IMR-90 (cell line): ENCODE data around the gene LRFN4. TPM values are rescaled to one million over a fixed set of nuclear protein-coding genes. Genes with fewer than 3 reads are reported as not detected.

Experiments used
- ATAC-seq: fragments of 200-7000 bp; cut with Tn5 transposase; 2 replicates; pipeline ENCODE4 v1.9.1; 2020; ENCODE audit warnings: low read depth, mild to moderate bottlenecking, moderate library complexity
- BruUV-seq: library from RNA; stranded (reverse); fragments of 400-500 nt; replicated peaks from 2 replicates; lab custom pipeline; 2021; lab: Mats Ljungman, UMichigan
- CTCF ChIA-PET: fragments of 300-600 bp; formaldehyde crosslinking; extraction: SDS; loops from one replicate; lab custom pipeline; 2021; ENCODE audit warnings: antibody characterized with exemption; lab: Yijun Ruan, JAX
- POLR2A ChIA-PET: fragments of 300-600 bp; sonication (Branson Sonifier 250); formaldehyde crosslinking; loops from one replicate; lab custom pipeline; 2022; ENCODE audit warnings: antibody characterized with exemption; ENCODE audit not compliant: unreplicated experiment; lab: Charles Lee
- DNase-seq: peaks from one replicate; pipeline ENCODE4 v3.0.0; 2013
- H2AFZ ChIP-seq: replicated peaks from 2 replicates; pipeline ENCODE3; 2013; ENCODE audit warnings: low read length, mild to moderate bottlenecking; ENCODE audit not compliant: poor library complexity
- H2AK5ac ChIP-seq: 2 replicates; pipeline ENCODE4 v1.6.1; 2013; ENCODE audit warnings: low read depth, low read length, inconsistent platforms
- H2AK9ac ChIP-seq: replicated peaks from 2 replicates; pipeline ENCODE3; 2013; ENCODE audit warnings: mild to moderate bottlenecking, low read depth, low read length, moderate library complexity; ENCODE audit not compliant: poor library complexity
- H2BK120ac ChIP-seq: 2 replicates; pipeline ENCODE4 v1.6.1; 2013; ENCODE audit warnings: low read depth, low read length, inconsistent platforms
- H2BK15ac ChIP-seq: 3 replicates; pipeline ENCODE4 v1.6.1; 2013; ENCODE audit warnings: low read depth, low read length, inconsistent platforms
- H2BK20ac ChIP-seq: 2 replicates; pipeline ENCODE4 v1.6.1; 2013; ENCODE audit warnings: low read depth, mild to moderate bottlenecking, inconsistent platforms, low read length, moderate library complexity
- H2BK5ac ChIP-seq: 2 replicates; pipeline ENCODE4 v1.6.1; 2013; ENCODE audit warnings: mild to moderate bottlenecking, low read depth, low read length, inconsistent platforms; ENCODE audit not compliant: poor library complexity, severe bottlenecking
- H3K14ac ChIP-seq: replicated peaks from 2 replicates; pipeline ENCODE4 v1.6.1; 2013; ENCODE audit warnings: low read depth, low read length, inconsistent platforms
- H3K18ac ChIP-seq: 2 replicates; pipeline ENCODE4 v1.6.1; 2013; ENCODE audit warnings: low read depth, low read length, control low read depth
- H3K23ac ChIP-seq: 2 replicates; pipeline ENCODE4 v1.6.1; 2013; ENCODE audit warnings: low read depth, low read length, inconsistent platforms
- H3K27ac ChIP-seq: 2 replicates; pipeline ENCODE4 v1.5.1; 2013; ENCODE audit warnings: mild to moderate bottlenecking, control low read depth, low read length; ENCODE audit not compliant: insufficient read depth
- H3K27me3 ChIP-seq: 2 replicates; pipeline ENCODE4 v1.6.1; 2013; ENCODE audit warnings: low read length; ENCODE audit not compliant: control insufficient read depth, insufficient read depth
- H3K36me3 ChIP-seq: 2 replicates; pipeline ENCODE4 v1.6.1; 2013; ENCODE audit warnings: low read length, mixed read lengths; ENCODE audit not compliant: control insufficient read depth, insufficient read depth
- H3K4ac ChIP-seq: 2 replicates; pipeline ENCODE4 v1.6.1; 2013; ENCODE audit warnings: low read depth, low read length, inconsistent platforms
- H3K4me1 ChIP-seq: 2 replicates; pipeline ENCODE4 v1.6.1; 2013; ENCODE audit warnings: low read length, mixed read lengths; ENCODE audit not compliant: control insufficient read depth, insufficient read depth
- H3K4me2 ChIP-seq: 2 replicates; pipeline ENCODE4 v1.6.1; 2013; ENCODE audit warnings: low read depth, mild to moderate bottlenecking, control low read depth, low read length, moderate library complexity
- H3K4me3 ChIP-seq: 2 replicates; pipeline ENCODE4 v1.5.1; 2013; ENCODE audit warnings: low read depth, mild to moderate bottlenecking, control low read depth, low read length, moderate library complexity; ENCODE audit not compliant: insufficient read depth
- H3K56ac ChIP-seq: 2 replicates; pipeline ENCODE4 v1.6.1; 2013; ENCODE audit warnings: low read length, inconsistent platforms; ENCODE audit not compliant: insufficient read depth; ENCODE audit errors: extremely low read depth
- H3K79me1 ChIP-seq, 2 experiments: 2 replicates each; pipeline ENCODE4 v1.6.1; 2013; ENCODE audit warnings: low read length in 2 of 2, inconsistent platforms in 1 of 2, low read depth in 1 of 2
- H3K9ac ChIP-seq: 2 replicates; pipeline ENCODE4 v1.6.1; 2013; ENCODE audit warnings: low read depth, low read length, control low read depth
- H3K9me1 ChIP-seq: 2 replicates; pipeline ENCODE4 v1.6.1; 2013; ENCODE audit warnings: low read length, inconsistent platforms; ENCODE audit not compliant: insufficient read depth
- H3K9me3 ChIP-seq: 2 replicates; pipeline ENCODE4 v1.6.1; 2013; ENCODE audit warnings: low read length; ENCODE audit not compliant: control insufficient read depth, insufficient read depth
- H4K20me1 ChIP-seq: 2 replicates; pipeline ENCODE4 v1.6.1; 2013; ENCODE audit warnings: low read length, inconsistent platforms; ENCODE audit not compliant: insufficient read depth
- H4K5ac ChIP-seq: 2 replicates; pipeline ENCODE4 v1.6.1; 2013; ENCODE audit warnings: mild to moderate bottlenecking, low read depth, low read length, control low read depth
- H4K8ac ChIP-seq, 2 experiments: 2 replicates each; pipeline ENCODE4 v1.6.1; 2013; ENCODE audit warnings: low read depth in 2 of 2, low read length in 2 of 2, control low read depth in 1 of 2, inconsistent platforms in 1 of 2
- H4K91ac ChIP-seq: 2 replicates; pipeline ENCODE4 v1.6.1; 2013; ENCODE audit warnings: low read depth, low read length, inconsistent platforms; ENCODE audit not compliant: insufficient read depth
- BHLHE40 ChIP-seq: fragments of 150-350 bp; IDR thresholded peaks from 2 replicates; pipeline ENCODE4 v1.6.1; 2016; ENCODE audit warnings: mild to moderate bottlenecking, low read depth, low read length
- CEBPB ChIP-seq: IDR thresholded peaks from 2 replicates; pipeline ENCODE4 v1.6.1; 2012; ENCODE audit warnings: low read depth, low read length, improper control_type of control experiment
- CHD1 ChIP-seq: IDR thresholded peaks from 2 replicates; pipeline ENCODE4 v1.6.1; 2012; ENCODE audit warnings: low read depth, low read length, improper control_type of control experiment
- FOS ChIP-seq: fragments of 150-350 bp; IDR thresholded peaks from 2 replicates; pipeline ENCODE4 v1.6.1; 2016; ENCODE audit warnings: low read depth, low read length
- MAFK ChIP-seq: IDR thresholded peaks from 2 replicates; pipeline ENCODE4 v1.6.1; 2012; ENCODE audit warnings: low read depth, low read length, improper control_type of control experiment
- MAZ ChIP-seq: IDR thresholded peaks from 2 replicates; pipeline ENCODE4 v1.6.1; 2012; ENCODE audit warnings: low read depth, mild to moderate bottlenecking, low read length, improper control_type of control experiment, moderate library complexity, borderline replicate concordance
- NFE2L2 ChIP-seq: fragments of 150-350 bp; IDR thresholded peaks from 2 replicates; pipeline ENCODE4 v1.6.1; 2016; ENCODE audit warnings: low read depth, mild to moderate bottlenecking, low read length
- POLR2A ChIP-seq: IDR thresholded peaks from 2 replicates; pipeline ENCODE4 v1.6.1; 2012; ENCODE audit warnings: mild to moderate bottlenecking, low read depth, low read length
- RAD21 ChIP-seq: IDR thresholded peaks from 2 replicates; pipeline ENCODE4 v1.6.1; 2012; ENCODE audit warnings: low read length, improper control_type of control experiment
- RCOR1 ChIP-seq: IDR thresholded peaks from 2 replicates; pipeline ENCODE4 v1.6.1; 2012; ENCODE audit warnings: mild to moderate bottlenecking, low read length, improper control_type of control experiment; ENCODE audit not compliant: insufficient replicate concordance
- RFX5 ChIP-seq: IDR thresholded peaks from 2 replicates; pipeline ENCODE4 v1.8.0; 2012; ENCODE audit warnings: low read depth, mild to moderate bottlenecking, low read length, moderate library complexity
- WGBS, 2 experiments: methylation state at CpG; one replicate each; pipeline versions ENCODE4 v1.1.5 to v1.1.7; 2013; ENCODE audit warnings: missing lambda C conversion rate in 2 of 2; ENCODE audit not compliant: insufficient read length in 1 of 2; ENCODE audit errors: extremely low coverage in 2 of 2; 5-methylcytosine and 5-hydroxymethylcytosine counted together
- dilution Hi-C: fragments of 300-500 bp; cut with HindIII; formaldehyde crosslinking; loops from one replicate; pipeline ENCODE4 v1.14.3; 2018; ENCODE audit warnings: low sequenced_read_pairs; ENCODE audit not compliant: unreplicated experiment
- in situ Hi-C: fragments of 300-500 bp; cut with MboI; formaldehyde crosslinking; loops from 3 replicates; pipeline ENCODE4 v1.14.3; 2019; ENCODE audit warnings: low sequenced_read_pairs, inconsistent platforms, mixed read lengths
- intact Hi-C: fragments of 100-400 bp; cut with micrococcal nuclease; formaldehyde crosslinking; loops from 2 replicates; pipeline ENCODE4 v1.10.0; 2022
- polyA plus RNA-seq, 3 experiments: library from polyadenylated mRNA; depleted of rRNA; stranded (reverse); fragments of >200 nt; gene quantifications; 2 replicates each; pipeline ENCODE4 v1.2.3, GENCODE V29; 2012; ENCODE audit warnings: low replicate concordance in 1 of 3
- total RNA-seq: library from RNA; depleted of rRNA; stranded (reverse); fragments of >200 nt; gene quantifications from 2 replicates; pipeline ENCODE4 v1.2.3, GENCODE V29; 2012
- TF ChIP-seq, protein P1 (sequence below): conservative IDR thresholded peaks from 2 replicates; pipeline ENCODE4 v1.5.1; 2012; ENCODE audit warnings: mild to moderate bottlenecking, low read depth, low read length, improper control_type of control experiment
- TF ChIP-seq, protein P2 (sequence below): fragments of 150-350 bp; IDR thresholded peaks from 2 replicates; pipeline ENCODE4 v1.6.1; 2016; ENCODE audit warnings: low read depth, mild to moderate bottlenecking, low read length, moderate library complexity, borderline replicate concordance
- TF ChIP-seq, protein P3 (sequence below): fragments of 150-350 bp; IDR thresholded peaks from 2 replicates; pipeline ENCODE4 v1.6.1; 2017; ENCODE audit warnings: mild to moderate bottlenecking, antibody characterized with exemption, low read length, low read depth

The LRFN4 gene
- total and polyA plus RNA-seq, 2 of the 4 experiments (the other 2 are of a cell fraction): 6.1 to 18.9 TPM

DNA sequence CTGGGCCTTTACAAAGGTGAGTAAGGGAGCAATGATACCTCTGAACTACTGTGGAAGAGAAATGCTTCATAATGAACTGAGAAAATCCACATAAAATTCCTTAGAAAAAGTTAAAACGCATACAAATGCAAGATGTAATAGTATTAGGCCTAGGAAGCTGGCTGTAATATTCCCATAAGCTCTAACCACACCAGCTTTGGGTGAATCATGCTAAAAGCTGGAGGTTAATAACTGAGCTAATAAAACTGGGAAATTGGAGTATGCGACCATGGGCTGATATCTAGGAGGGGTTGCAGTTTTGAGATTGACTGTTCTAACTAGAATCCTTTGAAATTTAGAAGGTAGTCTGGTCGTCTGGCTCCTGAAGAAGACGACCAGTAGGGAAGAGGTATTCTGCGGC lies 42.2 kb upstream of the LRFN4 start:
- DNase-seq (no peak), ATAC-seq (no peak)
- in situ Hi-C loops: no loop called here
- H2AK9ac ChIP-seq: no peak overlapping the region
- H2BK5ac ChIP-seq: no peak overlapping the region
- H3K9me1 ChIP-seq: no peaks in the 10 kb centered on the region
- H3K9me3 ChIP-seq: no peaks in the 10 kb centered on the region
- H3K4me2 ChIP-seq: no peak overlapping the region
- no peak overlapping the region for H3K9ac ChIP-seq
- no peak overlapping the region for H2BK120ac ChIP-seq
- H3K4ac ChIP-seq: no peak overlapping the region
- WGBS, 2 experiments: 100% methylated on average over 3 of the region's 5 CpGs; no CpG with 5 or more reads in 1 of the 2 experiments
- no peak overlapping the region for H3K4me3 ChIP-seq
- H4K8ac ChIP-seq: no peak overlapping the region
- H3K14ac ChIP-seq: no peak overlapping the region
- no peaks in the 10 kb centered on the region for H4K20me1 ChIP-seq
- POLR2A ChIA-PET: no interaction called here
- H3K27ac ChIP-seq: no peak overlapping the region
- H4K5ac ChIP-seq: no peak overlapping the region
- no peaks in the 10 kb centered on the region for H3K79me1 ChIP-seq
- H3K23ac ChIP-seq: no peak overlapping the region
- TF ChIP-seq MAZ: no peak
- no peak for TF ChIP-seq FOS
- no peak for TF ChIP-seq MAFK
- no peak for TF ChIP-seq NFE2L2
- TF ChIP-seq, protein P1, sequence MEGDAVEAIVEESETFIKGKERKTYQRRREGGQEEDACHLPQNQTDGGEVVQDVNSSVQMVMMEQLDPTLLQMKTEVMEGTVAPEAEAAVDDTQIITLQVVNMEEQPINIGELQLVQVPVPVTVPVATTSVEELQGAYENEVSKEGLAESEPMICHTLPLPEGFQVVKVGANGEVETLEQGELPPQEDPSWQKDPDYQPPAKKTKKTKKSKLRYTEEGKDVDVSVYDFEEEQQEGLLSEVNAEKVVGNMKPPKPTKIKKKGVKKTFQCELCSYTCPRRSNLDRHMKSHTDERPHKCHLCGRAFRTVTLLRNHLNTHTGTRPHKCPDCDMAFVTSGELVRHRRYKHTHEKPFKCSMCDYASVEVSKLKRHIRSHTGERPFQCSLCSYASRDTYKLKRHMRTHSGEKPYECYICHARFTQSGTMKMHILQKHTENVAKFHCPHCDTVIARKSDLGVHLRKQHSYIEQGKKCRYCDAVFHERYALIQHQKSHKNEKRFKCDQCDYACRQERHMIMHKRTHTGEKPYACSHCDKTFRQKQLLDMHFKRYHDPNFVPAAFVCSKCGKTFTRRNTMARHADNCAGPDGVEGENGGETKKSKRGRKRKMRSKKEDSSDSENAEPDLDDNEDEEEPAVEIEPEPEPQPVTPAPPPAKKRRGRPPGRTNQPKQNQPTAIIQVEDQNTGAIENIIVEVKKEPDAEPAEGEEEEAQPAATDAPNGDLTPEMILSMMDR: no peak
- no peak for TF ChIP-seq CHD1
- no peak for TF ChIP-seq POLR2A
- no peak for TF ChIP-seq RCOR1
- TF ChIP-seq CEBPB: no peak
- TF ChIP-seq RFX5: no peak
- TF ChIP-seq, protein P2, sequence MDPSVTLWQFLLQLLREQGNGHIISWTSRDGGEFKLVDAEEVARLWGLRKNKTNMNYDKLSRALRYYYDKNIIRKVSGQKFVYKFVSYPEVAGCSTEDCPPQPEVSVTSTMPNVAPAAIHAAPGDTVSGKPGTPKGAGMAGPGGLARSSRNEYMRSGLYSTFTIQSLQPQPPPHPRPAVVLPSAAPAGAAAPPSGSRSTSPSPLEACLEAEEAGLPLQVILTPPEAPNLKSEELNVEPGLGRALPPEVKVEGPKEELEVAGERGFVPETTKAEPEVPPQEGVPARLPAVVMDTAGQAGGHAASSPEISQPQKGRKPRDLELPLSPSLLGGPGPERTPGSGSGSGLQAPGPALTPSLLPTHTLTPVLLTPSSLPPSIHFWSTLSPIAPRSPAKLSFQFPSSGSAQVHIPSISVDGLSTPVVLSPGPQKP: no peak
- TF ChIP-seq RAD21: no peak
- TF ChIP-seq, protein P3, sequence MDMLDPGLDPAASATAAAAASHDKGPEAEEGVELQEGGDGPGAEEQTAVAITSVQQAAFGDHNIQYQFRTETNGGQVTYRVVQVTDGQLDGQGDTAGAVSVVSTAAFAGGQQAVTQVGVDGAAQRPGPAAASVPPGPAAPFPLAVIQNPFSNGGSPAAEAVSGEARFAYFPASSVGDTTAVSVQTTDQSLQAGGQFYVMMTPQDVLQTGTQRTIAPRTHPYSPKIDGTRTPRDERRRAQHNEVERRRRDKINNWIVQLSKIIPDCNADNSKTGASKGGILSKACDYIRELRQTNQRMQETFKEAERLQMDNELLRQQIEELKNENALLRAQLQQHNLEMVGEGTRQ: no peak
- no peak for TF ChIP-seq BHLHE40
- peaks cover 2% of the 10 kb centered on the region; the same call in 1 of the 2 replicates for H3K4me1 ChIP-seq
- CTCF ChIA-PET: no interaction called here
- H3K27me3 ChIP-seq: no peaks in the 10 kb centered on the region
- H3K36me3 ChIP-seq: no peaks in the 10 kb centered on the region
- H3K18ac ChIP-seq: no peak overlapping the region
- no peak overlapping the region for H3K56ac ChIP-seq
- no peak overlapping the region for H2BK20ac ChIP-seq
- H2AK5ac ChIP-seq: no peak overlapping the region
- H4K91ac ChIP-seq: no peak overlapping the region
- intact Hi-C loops: loop anchor here (5.0 to 10.0 kb wide), 3 partner anchors 32 to 87 kb away; partner anchors contain the start of gene SPTBN2
- H2AFZ ChIP-seq: no peak overlapping the region
- no peak overlapping the region for H2BK15ac ChIP-seq
- BruUV-seq: no TSS peak
- dilution Hi-C loops: no loop called here
